ENCODE measurements around the gene PEX5L. TPM values are rescaled to one million over a fixed set of nuclear protein-coding genes. Genes with fewer than 3 reads are reported as not detected.
"Not testable (repeated sequence)": the region's sequence is repeated elsewhere in the genome, so short reads cannot be mapped to it uniquely, and the experiment has no call there.

Gene PEX5L
- total and polyA plus RNA-seq, 11 donors = 0.08 to 5.2 (median 0.22) TPM; not detected in 2

DNA sequence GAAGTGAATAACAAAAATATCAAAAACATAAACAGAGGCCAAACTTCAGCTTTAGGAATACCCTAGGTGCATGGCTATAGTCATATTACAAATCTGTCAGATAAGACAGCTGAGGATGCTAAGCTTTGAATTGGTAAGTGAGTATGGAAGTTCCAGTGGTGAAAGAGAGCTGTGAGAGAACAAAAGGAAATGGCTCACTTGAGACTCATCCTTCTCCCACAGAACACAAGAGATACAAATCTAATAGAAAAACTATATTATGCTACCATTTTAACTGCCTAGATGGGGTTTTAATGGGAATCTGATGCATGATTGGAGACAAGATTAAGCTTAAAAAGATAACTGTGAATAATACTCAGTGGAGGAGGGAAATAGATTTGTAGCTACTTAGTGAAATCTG is 21.5 kb upstream of the PEX5L start:
- intact Hi-C loops (cut with DNase I) = no loop called here
- H3K27ac ChIP-seq = no peak overlapping the region
- TF ChIP-seq POLR2A (IDR thresholded peaks at IDR 0.05) = no peak
- TF ChIP-seq, protein P1, sequence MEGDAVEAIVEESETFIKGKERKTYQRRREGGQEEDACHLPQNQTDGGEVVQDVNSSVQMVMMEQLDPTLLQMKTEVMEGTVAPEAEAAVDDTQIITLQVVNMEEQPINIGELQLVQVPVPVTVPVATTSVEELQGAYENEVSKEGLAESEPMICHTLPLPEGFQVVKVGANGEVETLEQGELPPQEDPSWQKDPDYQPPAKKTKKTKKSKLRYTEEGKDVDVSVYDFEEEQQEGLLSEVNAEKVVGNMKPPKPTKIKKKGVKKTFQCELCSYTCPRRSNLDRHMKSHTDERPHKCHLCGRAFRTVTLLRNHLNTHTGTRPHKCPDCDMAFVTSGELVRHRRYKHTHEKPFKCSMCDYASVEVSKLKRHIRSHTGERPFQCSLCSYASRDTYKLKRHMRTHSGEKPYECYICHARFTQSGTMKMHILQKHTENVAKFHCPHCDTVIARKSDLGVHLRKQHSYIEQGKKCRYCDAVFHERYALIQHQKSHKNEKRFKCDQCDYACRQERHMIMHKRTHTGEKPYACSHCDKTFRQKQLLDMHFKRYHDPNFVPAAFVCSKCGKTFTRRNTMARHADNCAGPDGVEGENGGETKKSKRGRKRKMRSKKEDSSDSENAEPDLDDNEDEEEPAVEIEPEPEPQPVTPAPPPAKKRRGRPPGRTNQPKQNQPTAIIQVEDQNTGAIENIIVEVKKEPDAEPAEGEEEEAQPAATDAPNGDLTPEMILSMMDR (IDR thresholded peaks at IDR 0.05) = no peak
- H3K36me3 ChIP-seq = no peaks in the 10 kb centered on the region
- no peak overlapping the region for H3K4me3 ChIP-seq
- no peaks in the 10 kb centered on the region for H3K4me1 ChIP-seq
- DNase-seq (no peak), ATAC-seq (no peak)
- H3K9me3 ChIP-seq = no peaks in the 10 kb centered on the region
- peaks cover 0 to 10% (median 0%) of the 10 kb centered on the region in 9 donors for H3K27me3 ChIP-seq

DNA sequence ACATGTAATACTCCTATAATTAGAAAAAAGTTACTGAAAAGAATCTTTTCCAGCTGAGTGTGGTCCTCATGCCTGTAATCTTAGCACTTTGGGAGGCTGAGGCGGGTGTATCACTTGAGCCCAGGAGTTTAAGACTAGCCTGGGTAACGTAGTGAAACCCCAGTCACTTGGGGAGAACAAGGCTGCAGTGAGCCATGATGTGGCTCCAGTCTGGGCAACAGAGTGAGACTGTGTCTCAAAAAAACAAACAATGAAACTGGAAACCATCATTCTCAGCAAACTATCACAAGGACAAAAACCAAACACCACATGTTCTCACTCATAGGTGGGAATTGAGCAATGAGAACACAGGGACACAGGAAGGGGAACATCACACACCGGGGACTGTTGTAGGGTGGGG is 18.9 kb upstream of the PEX5L start:
- DNase-seq; intact Hi-C loops (cut with DNase I); H3K4me1 ChIP-seq; H3K27ac ChIP-seq; H3K36me3 ChIP-seq; ATAC-seq; H3K9me3 ChIP-seq; H3K4me3 ChIP-seq: not testable (repeated sequence)
- WGBS, 4 donors = 57 to 69% (median 63%) methylated on average over 3 of the region's 3 CpGs
- peaks cover 0 to 10% (median 0%) of the 10 kb centered on the region in 9 donors for H3K27me3 ChIP-seq

DNA sequence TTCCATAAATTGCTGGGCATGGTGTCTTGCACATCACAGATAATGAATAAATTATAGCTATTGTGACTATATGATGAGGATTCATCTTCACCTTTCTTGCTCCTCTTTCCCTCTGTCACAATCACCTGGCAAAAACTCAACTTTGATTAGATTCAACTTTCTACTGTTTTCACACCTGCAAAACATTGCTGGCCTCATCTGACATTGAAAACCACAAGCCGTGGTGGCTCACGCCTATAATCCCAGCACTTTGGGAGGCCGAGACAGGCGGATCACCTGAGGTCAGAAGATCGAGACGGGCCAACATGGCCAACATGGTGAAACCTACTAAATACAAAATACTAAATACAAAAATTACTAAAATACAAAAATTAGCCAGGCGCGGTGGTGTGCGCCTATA is 12.7 kb upstream of the PEX5L start:
- intact Hi-C loops (cut with DNase I) = no loop called here
- 87 to 93% (median 89%) methylated on average over 9 of the region's 9 CpGs for WGBS, 4 donors
- DNase-seq = no peak
- Histone ChIP-seq H3K27ac (no peak overlapping the region), H3K4me3 (no peak overlapping the region), H3K4me1 (no peaks in the 10 kb centered on the region), H3K27me3 (peaks cover 0 to 4% (median 0%) of the 10 kb centered on the region in 9 donors), H3K36me3 (no peaks in the 10 kb centered on the region), H3K9me3 (no peaks in the 10 kb centered on the region)
- no peak for ATAC-seq
- TF ChIP-seq, protein P1 (IDR thresholded peaks at IDR 0.05) = no peak
- TF ChIP-seq POLR2A (IDR thresholded peaks at IDR 0.05) = no peak

DNA sequence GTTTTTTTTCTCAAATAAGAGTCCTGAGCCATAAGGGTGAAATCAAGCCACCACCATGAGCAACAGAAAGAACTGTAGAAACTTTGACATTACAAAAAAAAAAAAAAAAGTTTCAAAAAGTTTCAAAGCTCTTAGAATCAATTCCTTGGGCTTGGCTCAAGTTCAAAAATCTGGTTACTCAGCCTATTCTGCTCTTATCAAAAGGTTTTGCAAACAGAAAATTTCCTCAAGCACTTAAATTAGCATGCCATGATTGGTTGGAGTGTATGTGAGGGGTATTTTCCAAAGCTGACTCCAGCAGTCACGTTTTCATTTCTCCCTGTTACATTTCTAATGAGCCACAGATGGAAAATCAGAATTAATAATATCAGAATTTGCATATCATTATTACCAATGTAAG is 12.1 kb upstream of the PEX5L start:
- Histone ChIP-seq H3K27ac (no peak overlapping the region), H3K4me1 (no peaks in the 10 kb centered on the region), H3K27me3 (peaks cover 0 to 4% (median 0%) of the 10 kb centered on the region in 9 donors), H3K4me3 (no peak overlapping the region), H3K9me3 (no peaks in the 10 kb centered on the region), H3K36me3 (no peaks in the 10 kb centered on the region)
- no peak for ATAC-seq
- intact Hi-C loops (cut with DNase I) = no loop called here
- no peak for DNase-seq
- WGBS, 4 donors = 20 to 43% (median 29%) methylated on average over 1 of the region's 1 CpG
- no peak for TF ChIP-seq POLR2A (IDR thresholded peaks at IDR 0.05)
- TF ChIP-seq, protein P1 (IDR thresholded peaks at IDR 0.05) = no peak

DNA sequence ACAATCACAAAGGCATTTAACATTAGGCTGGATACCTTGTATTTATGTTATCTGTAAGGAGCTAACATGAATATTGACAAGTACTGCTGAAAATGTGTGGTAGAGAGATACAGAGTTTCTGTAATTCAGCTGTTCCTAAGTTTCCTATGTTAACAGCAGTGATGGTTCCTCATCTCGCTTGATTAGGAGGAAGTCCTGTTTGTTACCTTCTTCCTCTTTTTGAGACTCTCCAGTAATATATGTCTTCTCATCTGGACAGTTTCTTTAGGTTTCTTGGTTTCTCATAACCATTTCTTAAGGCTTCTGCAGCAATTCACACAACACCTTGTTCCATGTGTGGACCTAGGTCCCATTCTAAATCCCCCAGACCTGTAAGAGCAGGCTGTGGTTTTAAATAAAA is 11.4 kb upstream of the PEX5L start:
- H3K36me3 ChIP-seq = no peaks in the 10 kb centered on the region
- no peak for TF ChIP-seq POLR2A (IDR thresholded peaks at IDR 0.05)
- intact Hi-C loops (cut with DNase I) = no loop called here
- H3K4me1 ChIP-seq = no peaks in the 10 kb centered on the region
- ATAC-seq (no peak), DNase-seq (no peak)
- H3K9me3 ChIP-seq = no peaks in the 10 kb centered on the region
- H3K27me3 ChIP-seq = peaks cover 0 to 4% (median 0%) of the 10 kb centered on the region in 9 donors
- no peak overlapping the region for H3K4me3 ChIP-seq
- no peak overlapping the region for H3K27ac ChIP-seq
- WGBS, 4 donors = 55 to 69% (median 66%) methylated on average over 1 of the region's 1 CpG

Measured in heart left ventricle (tissue), 16 donors.